HG03439 (cell line): ENCODE results near the gene CASKIN1.
"Not testable (repeated sequence)": the region's sequence is repeated elsewhere in the genome, so short reads cannot be mapped to it uniquely, and the experiment has no call there.

Experiments
- ATAC-seq: cut with Tn5 transposase; IDR thresholded peaks from one replicate; pipeline ENCODE4 v1.9.1; 2021; ENCODE audit warnings: mild to moderate bottlenecking, moderate library complexity; ENCODE audit not compliant: unreplicated experiment

Gene CASKIN1, protein sequence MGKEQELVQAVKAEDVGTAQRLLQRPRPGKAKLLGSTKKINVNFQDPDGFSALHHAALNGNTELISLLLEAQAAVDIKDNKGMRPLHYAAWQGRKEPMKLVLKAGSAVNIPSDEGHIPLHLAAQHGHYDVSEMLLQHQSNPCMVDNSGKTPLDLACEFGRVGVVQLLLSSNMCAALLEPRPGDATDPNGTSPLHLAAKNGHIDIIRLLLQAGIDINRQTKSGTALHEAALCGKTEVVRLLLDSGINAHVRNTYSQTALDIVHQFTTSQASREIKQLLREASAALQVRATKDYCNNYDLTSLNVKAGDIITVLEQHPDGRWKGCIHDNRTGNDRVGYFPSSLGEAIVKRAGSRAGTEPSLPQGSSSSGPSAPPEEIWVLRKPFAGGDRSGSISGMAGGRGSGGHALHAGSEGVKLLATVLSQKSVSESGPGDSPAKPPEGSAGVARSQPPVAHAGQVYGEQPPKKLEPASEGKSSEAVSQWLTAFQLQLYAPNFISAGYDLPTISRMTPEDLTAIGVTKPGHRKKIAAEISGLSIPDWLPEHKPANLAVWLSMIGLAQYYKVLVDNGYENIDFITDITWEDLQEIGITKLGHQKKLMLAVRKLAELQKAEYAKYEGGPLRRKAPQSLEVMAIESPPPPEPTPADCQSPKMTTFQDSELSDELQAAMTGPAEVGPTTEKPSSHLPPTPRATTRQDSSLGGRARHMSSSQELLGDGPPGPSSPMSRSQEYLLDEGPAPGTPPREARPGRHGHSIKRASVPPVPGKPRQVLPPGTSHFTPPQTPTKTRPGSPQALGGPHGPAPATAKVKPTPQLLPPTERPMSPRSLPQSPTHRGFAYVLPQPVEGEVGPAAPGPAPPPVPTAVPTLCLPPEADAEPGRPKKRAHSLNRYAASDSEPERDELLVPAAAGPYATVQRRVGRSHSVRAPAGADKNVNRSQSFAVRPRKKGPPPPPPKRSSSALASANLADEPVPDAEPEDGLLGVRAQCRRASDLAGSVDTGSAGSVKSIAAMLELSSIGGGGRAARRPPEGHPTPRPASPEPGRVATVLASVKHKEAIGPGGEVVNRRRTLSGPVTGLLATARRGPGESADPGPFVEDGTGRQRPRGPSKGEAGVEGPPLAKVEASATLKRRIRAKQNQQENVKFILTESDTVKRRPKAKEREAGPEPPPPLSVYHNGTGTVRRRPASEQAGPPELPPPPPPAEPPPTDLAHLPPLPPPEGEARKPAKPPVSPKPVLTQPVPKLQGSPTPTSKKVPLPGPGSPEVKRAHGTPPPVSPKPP (N-terminal part only)

DNA sequence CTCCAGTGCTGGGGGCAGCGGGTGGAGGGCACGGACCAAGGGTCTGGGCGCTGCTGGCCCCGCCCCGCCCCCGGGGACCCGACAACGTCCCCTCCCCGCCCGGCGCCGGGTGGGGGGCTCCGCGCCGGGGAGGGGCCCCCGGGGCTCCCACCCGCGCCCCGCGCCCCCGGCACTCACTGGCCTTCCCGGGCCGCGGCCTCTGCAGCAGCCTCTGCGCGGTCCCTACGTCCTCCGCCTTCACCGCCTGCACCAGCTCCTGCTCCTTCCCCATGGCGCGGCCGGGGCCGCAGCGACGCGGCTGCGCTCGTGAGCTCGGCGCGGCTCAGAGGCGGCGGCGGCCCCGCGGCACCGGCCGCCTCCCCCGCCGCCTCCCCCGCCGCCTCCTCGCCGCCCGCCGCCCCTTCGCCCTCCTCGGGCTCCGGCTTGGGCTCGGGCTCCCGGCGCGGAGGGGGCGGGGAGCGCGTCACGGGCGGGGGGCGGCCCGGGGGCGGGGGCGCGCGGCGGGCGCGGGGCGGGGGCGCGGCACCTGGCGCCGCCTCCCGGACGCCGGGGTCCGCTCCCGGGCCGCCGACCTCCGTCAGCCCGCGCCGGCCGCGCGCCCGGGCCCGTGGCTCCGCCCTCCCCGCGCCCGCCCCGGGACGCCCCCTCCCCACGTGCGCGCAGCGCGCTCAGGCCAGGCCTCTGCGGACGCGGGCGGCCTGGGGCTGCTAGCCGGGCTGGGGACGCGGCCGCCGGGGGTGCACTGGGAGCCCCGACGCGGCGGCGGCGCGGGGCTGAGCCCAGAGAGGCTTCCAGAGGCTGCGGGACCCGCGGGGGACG is at the start of gene CASKIN1:
CASKIN1 (minus strand) TSS at position 444 of the 819 bp plus-strand sequence; CDS start at position 271, 173 bp downstream.
- ATAC-seq: no peak

DNA sequence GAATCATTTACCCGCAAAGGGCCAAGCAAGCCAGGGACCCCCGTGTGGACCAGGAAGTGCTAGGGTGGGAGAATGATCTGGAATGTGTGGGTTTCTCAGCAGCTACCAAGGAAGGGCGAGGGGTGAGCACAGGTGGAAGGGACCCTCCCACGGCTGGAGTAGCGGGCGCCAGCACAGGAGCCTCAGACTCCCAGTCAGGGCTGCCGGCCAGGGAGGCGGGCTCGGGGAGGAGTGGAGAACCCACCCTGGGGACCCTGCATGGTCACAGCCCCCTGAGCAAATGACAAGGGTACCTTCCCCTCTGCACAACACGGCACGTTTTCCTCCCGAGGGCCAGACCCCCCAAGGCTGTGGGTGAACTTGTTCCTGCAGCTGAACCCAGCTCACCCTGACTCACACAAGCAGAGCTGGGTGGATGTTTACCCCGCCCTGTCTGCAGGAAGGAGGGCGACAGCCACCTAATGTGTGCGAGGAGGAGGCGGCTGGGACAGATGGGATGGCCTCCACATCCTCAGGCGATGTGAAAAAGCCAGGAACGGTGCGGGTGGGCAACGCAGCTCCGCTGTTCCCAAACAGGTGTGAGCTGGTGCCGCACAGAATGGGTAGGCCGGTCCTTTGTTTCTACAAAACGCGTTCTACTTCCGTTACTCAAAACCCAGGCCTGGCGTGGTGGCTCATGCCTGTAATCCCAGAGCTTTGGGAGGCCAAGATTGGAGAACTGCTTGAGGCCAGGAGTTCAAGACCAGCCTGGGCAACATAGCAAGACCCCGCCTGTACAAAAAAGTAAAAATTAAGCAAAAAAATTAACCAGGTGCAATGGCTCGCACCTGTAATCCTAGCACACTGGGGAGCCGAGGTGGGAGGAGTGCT is 48.8 kb upstream of the CASKIN1 start:
- ATAC-seq: no peak

DNA sequence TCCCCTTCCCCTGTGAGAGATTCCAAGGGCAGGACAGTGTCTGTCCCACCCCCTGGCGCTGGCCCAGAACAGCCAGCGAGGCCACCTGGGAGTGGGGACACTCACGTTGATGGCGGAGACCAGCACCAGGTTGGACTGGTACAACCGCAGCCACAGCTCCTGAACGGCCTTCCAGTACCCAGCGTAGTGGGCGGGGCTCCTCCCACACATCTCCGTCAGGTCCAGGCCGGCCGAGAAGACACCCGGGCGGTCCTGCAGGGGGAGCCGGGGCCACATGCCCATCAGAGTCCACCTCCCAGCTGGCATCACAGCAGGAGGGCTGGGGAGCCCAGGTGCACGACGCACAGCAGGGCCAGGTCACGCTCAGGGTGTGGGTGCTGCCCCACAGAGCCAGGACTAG is 47.9 kb upstream of the CASKIN1 start:
- no peak for ATAC-seq

DNA sequence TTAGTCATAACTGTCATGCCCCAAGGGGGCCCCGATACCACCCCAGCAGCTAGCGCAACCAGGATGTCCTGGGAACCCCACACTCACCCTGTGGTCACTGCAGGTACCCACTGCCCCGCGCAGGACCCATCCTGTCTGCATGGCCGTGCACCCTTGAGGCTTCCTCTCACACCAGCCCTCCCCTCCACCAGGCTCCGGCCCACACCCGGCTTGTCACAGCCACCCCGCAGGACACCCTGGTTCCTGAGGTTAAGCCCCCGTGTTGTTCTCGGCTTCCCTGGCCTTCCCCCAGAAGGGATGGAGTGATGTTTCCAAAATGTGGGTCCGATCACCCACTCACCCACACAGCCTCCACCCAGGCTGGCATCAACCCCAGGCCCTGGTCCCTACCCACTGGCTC is 47.4 kb upstream of the CASKIN1 start:
- ATAC-seq: no peak

DNA sequence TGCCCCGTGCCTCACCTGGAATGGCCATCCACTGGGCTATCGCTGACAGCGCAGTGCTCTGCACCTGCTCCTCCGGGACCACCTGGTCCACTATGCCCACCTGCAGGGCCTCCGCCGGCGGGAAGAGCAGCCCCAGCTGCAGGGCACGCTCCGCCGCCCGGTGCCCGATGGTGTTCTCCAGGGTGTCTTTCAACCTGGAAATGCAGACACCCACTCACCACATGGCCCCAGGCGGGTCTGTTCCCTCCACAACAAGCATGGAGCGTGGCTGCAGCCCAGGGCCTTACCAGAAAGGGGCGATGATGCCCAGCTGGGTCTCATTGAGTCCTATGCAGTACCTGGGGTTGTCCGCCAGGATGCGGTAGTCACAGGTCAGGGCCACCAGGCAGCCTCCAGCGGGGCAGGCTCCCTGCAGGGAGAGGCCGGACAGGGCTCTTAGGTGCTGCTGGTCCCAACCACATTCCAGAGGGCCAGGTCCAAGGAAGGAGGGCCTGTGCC is 46.7 kb upstream of the CASKIN1 start:
- ATAC-seq: no peak

DNA sequence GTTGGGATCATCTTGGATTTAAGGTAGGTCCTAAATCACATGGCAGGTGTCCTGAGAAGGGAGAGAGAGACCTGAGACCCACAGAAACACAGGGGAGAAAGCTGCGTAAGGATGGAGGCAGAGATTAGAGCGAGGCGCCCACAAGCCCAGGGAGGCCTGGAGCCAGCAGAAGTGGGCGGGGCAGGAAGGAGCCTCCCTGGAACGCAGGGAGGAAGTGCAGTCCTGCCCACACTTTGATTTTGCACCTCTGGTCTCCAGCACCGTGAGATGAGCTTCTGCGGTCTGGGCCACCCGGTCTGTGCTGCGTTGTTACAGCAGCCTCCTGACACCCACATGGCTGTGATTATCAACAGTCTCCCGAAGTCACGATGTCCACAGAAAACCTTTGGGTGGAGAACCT is 46.2 kb upstream of the CASKIN1 start:
- ATAC-seq: no peak

DNA sequence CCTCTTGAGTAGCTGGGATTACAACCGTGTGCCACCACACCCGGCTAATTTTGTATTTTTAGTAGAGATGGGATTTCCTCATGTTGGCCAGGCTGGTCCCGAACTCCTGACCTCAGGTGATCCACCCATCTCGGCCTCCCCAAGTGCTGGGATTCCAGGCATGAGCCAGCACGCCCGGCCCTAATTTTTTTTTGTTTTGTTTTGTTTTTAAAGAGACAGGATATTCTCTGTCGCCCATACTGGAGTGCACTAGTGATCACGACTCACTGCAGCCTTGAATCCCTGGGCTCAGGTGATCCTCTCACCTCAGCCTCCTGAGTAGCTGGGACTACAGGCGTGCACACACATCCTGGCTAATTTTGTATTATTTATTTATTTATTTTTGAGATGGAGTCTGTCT is 43.9 kb upstream of the CASKIN1 start:
- not testable (repeated sequence) for ATAC-seq

DNA sequence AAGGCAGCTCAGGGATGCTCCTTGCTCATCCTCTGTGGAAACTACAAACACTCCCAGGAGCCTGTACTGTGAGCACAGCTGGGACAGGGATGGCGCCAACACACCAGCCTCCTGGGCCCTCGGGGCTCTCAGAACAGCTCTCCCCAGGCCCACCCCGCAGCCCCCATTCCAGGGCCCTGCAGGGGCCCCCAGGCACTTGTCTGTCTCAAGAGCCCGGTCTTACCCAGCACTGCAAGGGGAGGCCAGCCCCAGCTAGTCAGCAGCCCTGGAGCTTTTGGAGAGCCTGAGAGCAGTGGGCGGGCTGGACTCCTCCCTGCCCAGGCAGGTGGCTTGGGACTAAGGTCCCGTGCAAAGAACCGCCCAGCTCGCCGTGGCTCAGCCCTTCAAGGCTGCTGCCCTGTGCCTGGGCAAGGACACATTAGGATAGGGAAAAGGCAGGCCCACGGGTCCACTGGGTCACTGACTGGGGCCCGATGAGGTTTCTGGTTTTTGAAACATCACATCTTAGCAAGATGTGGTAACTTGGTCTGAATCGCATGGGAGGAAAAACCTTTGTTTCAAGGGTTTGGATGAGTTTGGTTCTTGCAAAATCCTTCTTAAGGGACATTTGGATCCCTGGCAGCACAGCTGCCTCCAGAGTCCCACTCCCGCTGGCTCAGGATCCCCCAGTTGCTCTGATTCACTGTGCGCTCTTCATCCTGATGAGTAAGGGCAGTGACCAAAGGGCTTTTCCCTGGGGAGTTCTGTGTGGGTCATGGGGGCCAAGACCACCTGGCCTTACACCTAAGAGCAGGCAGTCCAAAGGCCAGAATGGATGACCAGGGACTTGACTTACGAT is 42.7 kb upstream of the CASKIN1 start:
- ATAC-seq: no peak

DNA sequence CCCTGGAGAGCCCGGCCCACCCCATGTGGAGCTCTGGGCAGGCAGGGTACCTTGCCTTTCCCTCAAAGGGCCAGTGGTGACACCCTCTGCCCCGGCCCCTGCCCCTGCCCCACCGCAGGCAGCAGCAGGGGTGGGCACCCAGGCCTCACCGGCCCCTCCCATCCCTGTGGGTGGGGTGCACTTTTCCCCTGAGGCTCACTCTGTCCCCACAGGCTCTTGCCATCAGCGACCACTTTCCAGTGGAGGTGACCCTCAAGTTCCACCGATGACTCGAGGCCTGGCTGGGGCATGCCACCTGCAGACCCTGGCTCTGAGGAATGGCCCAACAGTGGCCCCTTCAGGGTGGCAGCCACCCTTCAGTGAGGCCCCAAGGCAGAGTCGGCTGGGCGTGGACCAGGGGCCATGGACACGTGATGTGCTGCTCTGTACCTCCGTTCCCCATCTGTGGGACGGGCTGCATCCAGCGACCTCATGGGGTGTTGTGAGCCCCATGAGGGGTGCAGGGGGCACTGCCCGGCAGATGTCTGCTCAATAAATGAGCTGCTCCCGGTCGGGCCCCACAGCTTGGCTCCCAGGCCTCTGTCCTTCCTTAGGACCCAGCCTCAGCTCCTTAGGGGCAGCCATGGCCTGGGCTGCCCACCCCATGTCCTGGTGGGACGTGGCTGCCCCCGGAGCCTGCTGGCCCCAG is 41.9 kb upstream of the CASKIN1 start:
- ATAC-seq: no peak

DNA sequence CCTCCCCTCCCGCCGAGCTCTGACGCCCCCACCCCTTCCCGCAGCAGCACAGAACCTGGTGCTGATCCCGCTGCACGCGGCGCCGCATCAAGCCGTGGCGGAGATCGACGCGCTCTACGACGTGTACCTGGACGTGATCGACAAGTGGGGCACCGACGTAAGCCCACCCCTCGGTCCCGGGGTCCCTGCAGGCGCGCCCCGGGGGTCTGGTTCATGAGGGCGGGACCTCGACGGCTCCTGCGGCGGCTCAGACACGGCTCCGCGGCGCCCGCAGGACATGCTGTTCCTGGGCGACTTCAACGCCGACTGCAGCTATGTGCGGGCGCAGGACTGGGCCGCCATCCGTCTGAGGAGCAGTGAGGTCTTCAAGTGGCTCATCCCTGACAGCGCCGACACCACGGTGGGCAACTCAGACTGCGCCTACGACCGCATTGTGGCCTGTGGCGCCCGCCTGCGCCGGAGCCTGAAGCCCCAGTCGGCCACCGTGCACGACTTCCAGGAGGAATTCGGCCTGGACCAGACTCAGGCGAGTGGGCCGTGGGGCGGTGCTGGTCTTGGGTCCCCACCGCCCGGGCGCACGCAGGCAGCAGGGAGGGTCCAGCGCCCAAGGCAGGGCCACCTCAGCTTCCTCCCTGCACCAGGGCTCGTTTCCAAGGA is 41.2 kb upstream of the CASKIN1 start:
- ATAC-seq: no peak

DNA sequence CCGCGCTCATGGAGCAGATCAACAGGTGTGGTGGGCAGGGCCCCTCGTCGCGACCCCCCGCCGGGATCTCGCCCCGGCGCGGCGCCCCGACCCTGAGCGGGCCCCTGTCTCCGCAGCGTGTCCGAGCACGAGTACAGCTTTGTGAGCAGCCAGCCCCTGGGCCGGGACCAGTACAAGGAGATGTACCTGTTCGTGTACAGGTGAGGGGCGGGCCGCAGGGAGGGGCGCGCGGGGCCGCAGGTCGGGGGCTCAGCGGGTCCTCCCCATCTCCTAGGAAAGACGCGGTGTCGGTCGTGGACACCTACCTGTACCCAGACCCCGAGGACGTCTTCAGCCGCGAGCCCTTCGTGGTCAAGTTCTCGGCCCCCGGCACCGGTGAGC is 40.7 kb upstream of the CASKIN1 start:
- no peak for ATAC-seq

DNA sequence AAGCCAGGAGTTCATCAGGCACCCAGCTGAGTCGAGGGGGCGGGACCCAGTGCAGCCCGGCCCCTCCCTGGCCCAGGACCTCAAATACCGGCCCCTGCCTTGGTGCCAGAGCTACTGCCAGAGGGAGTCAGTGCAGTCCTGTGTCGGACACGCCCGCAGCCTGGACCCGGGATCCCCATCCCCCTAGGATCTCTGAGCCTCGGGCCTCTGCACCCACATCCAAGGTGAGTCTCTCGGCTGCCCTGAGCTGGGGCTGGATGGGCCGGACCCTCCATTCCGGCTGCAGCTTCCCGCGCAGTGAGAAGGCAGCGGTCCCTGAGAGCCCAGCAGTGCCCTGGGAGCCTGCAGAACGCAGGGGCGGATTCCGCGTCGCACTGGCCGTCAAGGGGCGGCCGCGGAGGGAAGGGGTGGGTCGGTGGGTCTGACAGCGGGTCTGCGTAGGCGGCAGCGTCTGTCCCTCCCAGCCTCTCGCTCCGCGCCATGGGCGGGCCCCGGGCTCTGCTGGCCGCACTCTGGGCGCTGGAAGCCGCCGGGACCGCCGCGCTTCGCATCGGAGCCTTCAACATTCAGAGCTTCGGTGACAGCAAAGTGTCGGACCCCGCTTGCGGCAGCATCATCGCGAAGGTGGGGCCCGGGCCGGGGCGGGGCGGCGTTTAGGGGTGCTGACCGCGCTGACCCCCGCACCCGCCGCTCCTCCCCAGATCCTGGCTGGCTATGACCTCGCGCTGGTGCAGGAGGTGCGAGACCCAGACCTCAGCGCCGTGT is 40.1 kb upstream of the CASKIN1 start, which contains the start of gene DNASE1L2:
DNASE1L2 (plus strand) TSS at position 108 of the 765 bp plus-strand sequence; CDS start at position 481, 373 bp downstream.
- ATAC-seq: no peak

DNA sequence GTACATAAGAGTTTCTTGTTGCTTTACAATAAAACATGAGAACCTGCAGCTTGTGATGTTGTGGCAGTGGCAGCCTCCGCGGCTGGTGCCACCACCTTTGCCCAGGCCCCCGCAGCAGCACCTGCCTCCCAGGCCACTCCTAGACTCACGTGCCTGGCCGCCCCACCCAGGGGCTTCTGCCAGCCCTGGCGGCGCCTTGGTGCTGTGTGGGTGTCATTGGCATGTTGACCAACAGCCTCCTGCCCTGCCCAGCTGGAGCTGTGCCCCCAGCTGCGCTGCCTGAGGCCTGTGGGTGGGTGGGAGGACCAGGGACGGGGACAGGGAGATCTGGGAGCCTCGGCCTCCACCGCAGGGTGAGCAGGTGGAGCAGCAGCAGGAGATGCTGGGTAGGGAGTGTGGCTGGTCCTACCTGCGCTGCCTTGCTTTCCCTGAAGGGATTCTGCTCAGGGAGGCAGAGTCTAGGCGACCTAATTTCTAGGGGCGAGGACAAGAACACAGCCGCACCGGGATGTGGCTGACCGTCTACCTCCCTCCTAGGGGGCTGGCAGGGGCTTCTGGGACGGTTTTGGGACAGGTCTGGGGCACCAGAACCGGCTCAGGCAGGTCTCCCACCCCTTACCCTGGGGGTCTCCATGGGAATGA is 39.4 kb upstream of the CASKIN1 start:
- no peak for ATAC-seq

DNA sequence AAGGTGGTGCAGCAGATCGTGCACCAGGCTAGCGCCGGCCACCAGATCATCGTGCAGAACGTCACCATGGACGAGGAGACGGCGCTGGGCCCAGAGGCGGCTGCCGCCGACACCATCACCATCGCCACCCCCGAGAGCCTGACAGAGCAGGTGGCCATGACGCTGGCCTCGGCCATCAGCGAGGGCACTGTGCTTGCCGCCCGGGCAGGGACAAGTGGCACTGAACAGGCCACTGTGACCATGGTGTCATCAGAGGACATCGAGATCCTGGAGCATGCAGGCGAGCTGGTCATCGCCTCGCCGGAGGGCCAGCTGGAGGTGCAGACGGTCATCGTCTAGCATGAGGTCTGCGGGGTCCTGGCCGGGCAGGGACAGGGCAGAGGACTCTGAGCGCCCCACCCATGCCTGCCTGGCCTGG is 38.8 kb upstream of the CASKIN1 start:
- no peak for ATAC-seq

DNA sequence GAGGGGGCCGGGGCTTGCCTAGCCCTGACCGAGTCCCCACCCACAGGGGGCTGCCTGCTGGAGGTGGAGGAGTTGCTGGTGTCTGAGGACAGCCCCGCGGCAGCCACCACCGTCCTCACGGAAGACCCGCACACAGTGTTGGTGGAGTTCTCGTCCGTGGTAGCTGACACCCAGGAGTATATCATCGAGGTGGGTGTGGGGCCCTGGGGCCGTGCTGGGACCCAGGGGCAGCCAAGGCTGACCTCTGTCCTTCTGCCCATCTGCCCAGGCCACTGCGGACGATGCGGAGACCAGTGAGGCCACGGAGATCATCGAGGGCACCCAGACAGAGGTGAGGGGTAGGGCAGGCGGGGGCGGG is 38.4 kb upstream of the CASKIN1 start:
- ATAC-seq: no peak
